T-cell (primary cell): Measurements from ENCODE around the gene CLEC16A. TPM values are rescaled to one million over a fixed set of nuclear protein-coding genes. Genes with fewer than 3 reads are reported as not detected.

Source experiments
- ATAC-seq, 4 experiments: fragments of 200-7000 bp in 3 of 4; fragments of 150-1000 bp in 1 of 4; cut with Tn5 transposase; replicated peaks in 1 of 4; 1 replicate in 3 of 4; 2 replicates in 1 of 4; pipeline ENCODE4 v1.10.0; 2021; ENCODE audit warnings: moderate library complexity in 3 of 4, mild to moderate bottlenecking in 2 of 4, moderate number of reproducible peaks in 1 of 4
- CTCF ChIA-PET, 2 donors: fragments of 300-600 bp; sonication (Branson Sonifier 250); formaldehyde crosslinking; loops; one replicate each; lab custom pipeline; 2022; ENCODE audit warnings: antibody characterized with exemption in 2 of 2; lab: Charles Lee
- POLR2A ChIA-PET, 2 donors: fragments of 300-600 bp; sonication (Branson Sonifier 250); formaldehyde crosslinking; loops; one replicate each; lab custom pipeline; 2022; ENCODE audit warnings: antibody characterized with exemption in 2 of 2; lab: Charles Lee
- DNase-seq, 35 experiments: peaks; one replicate each; pipeline versions ENCODE4 v3.0.0 to v3.0.0-alpha.2; 2013 to 2023
- H3K27ac ChIP-seq: one replicate; pipeline ENCODE4 v1.5.1; 2013; ENCODE audit warnings: low read length
- H3K27me3 ChIP-seq, 2 experiments: replicated peaks in 1 of 2; 1 replicate in 1 of 2; 2 replicates in 1 of 2; pipeline versions ENCODE4 v1.6.1 to v1.7.0; 2013; ENCODE audit warnings: low read length in 1 of 2, mixed read lengths in 1 of 2; ENCODE audit not compliant: control insufficient read depth in 2 of 2, insufficient read depth in 2 of 2; ENCODE audit errors: extremely low read depth in 1 of 2
- H3K36me3 ChIP-seq, 2 donors: 1 replicate in 1 of 2; 2 replicates in 1 of 2; pipeline versions ENCODE4 v1.6.1 to v1.7.0; 2013; ENCODE audit warnings: low read length in 1 of 2; ENCODE audit not compliant: control insufficient read depth in 2 of 2, insufficient read depth in 1 of 2; ENCODE audit errors: extremely low read depth in 1 of 2
- H3K4me1 ChIP-seq, 2 experiments: 1 replicate in 1 of 2; 2 replicates in 1 of 2; pipeline versions ENCODE4 v1.6.1 to v1.7.0; 2013; ENCODE audit warnings: low read length in 2 of 2, mixed read lengths in 1 of 2; ENCODE audit not compliant: insufficient read depth in 2 of 2, control insufficient read depth in 1 of 2; ENCODE audit errors: extremely low read depth in 1 of 2
- H3K4me3 ChIP-seq, 2 donors: 1 replicate in 1 of 2; 2 replicates in 1 of 2; pipeline versions ENCODE4 v1.5.1 to v1.7.0; 2013; ENCODE audit warnings: mild to moderate bottlenecking in 2 of 2, low read length in 1 of 2, moderate library complexity in 1 of 2; ENCODE audit not compliant: control insufficient read depth in 1 of 2; ENCODE audit errors: extremely low read depth in 1 of 2
- H3K9me3 ChIP-seq: 2 replicates; pipeline ENCODE4 v1.7.0; 2013
- H3K27ac Mint-ChIP-seq, 2 donors: one replicate each; pipeline ENCODE4 v1.8.0; 2020 to 2021; ENCODE audit warnings: mild to moderate bottlenecking in 2 of 2, mixed read lengths in 2 of 2
- H3K27me3 Mint-ChIP-seq, 2 donors: one replicate each; pipeline ENCODE4 v1.8.0; 2021 to 2022; ENCODE audit warnings: mixed read lengths in 2 of 2
- H3K36me3 Mint-ChIP-seq: one replicate; pipeline ENCODE4 v1.8.0; 2021; ENCODE audit warnings: mixed read lengths
- H3K4me1 Mint-ChIP-seq, 3 donors: one replicate each; pipeline ENCODE4 v1.8.0; 2020 to 2022; ENCODE audit warnings: mixed read lengths in 3 of 3, mild to moderate bottlenecking in 1 of 3
- H3K4me3 Mint-ChIP-seq, 3 donors: one replicate each; pipeline ENCODE4 v1.8.0; 2020 to 2022; ENCODE audit warnings: mild to moderate bottlenecking in 3 of 3, mixed read lengths in 3 of 3, moderate library complexity in 3 of 3
- H3K9me3 Mint-ChIP-seq, 3 donors: one replicate each; pipeline ENCODE4 v1.8.0; 2020 to 2022; ENCODE audit warnings: mixed read lengths in 3 of 3
- WGBS: methylation state at CpG from one replicate; pipeline ENCODE4 v1.1.5; 2013; ENCODE audit warnings: missing lambda C conversion rate; ENCODE audit not compliant: insufficient coverage; 5-methylcytosine and 5-hydroxymethylcytosine counted together
- total RNA-seq, 35 experiments: library from RNA in 6 of 35; stranded (reverse) in 6 of 35; fragments of 120-200 nt in 1 of 35; gene quantifications; one replicate each; pipeline versions ENCODE4 v1.2.1 to v1.2.4 and lab custom pipeline; 2013 to 2026

Gene CLEC16A
- total RNA-seq, 5 donors from 2014 or later (not counting 1 experiment from before 2014, with no cell fraction given) = 27.4 to 34.6 (median 28.7) TPM

DNA sequence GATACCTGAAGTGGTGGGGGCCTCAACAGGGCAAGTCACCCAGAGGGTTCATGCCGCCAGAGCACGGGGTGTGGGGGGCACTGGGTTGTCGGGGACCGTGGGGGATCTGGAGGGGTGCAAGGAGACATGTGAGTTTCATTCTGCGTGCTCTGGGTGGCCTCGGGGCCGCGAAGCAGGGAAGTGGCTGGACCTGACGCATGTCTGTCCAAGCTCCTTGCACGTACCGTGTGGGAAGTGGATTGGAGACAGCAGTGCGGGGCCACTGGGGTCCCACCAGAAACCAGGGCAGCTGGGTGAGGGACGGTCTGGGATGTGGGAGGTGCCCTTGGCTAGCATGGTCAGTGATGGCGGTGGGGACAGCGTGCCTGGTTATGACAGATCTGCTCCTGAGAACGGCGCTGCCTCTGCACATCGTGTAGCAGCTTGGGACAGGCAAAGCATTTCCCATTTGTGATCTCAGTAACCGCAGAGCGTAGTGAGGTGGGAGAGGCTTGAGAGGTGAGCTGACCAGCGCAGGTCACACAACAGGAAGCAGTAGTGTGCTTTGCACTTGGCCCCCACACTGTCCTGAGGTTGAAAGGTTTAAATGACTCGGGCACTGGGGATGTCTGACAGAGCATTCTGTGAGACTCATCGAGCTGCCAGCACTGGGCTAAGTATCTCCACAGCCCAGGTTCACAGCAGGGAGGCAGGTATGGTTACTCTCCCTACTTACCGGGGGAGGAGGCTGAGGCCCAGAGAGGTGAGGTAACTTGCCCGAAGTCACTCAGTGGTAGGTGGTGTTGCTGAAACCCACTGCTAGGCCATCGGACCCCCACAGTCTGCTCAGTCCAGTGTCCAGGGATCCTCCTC lies 197.3 kb downstream of the CLEC16A start:
- no peaks in the 10 kb centered on the region for H3K27me3 ChIP-seq
- H3K4me1 ChIP-seq = peaks cover 16 to 32% of the 10 kb centered on the region in 2 experiments
- no peak overlapping the region for H3K4me3 ChIP-seq
- H3K4me1 Mint-ChIP-seq = peaks cover 34 to 39% (median 38%) of the 10 kb centered on the region in 3 donors
- DNase-seq = no peak
- ChIA-PET POLR2A (interaction anchor here in 1 of 2 donors (0.6 kb wide), 1 partner anchor 8 kb away, joined by 3 read pairs; no protein-coding TSS in a partner anchor), CTCF (no interaction called here)
- H3K36me3 Mint-ChIP-seq = peaks cover 8% of the 10 kb centered on the region
- H3K27me3 Mint-ChIP-seq = no peaks in the 10 kb centered on the region
- no peak overlapping the region for H3K27ac ChIP-seq
- no peaks in the 10 kb centered on the region for H3K9me3 ChIP-seq
- H3K36me3 ChIP-seq = no peaks in the 10 kb centered on the region
- no peak overlapping the region for H3K4me3 Mint-ChIP-seq
- no peaks in the 10 kb centered on the region for H3K9me3 Mint-ChIP-seq
- H3K27ac Mint-ChIP-seq = no peak overlapping the region
- no peak for ATAC-seq
- 98% methylated on average over 20 of the region's 26 CpGs for WGBS

DNA sequence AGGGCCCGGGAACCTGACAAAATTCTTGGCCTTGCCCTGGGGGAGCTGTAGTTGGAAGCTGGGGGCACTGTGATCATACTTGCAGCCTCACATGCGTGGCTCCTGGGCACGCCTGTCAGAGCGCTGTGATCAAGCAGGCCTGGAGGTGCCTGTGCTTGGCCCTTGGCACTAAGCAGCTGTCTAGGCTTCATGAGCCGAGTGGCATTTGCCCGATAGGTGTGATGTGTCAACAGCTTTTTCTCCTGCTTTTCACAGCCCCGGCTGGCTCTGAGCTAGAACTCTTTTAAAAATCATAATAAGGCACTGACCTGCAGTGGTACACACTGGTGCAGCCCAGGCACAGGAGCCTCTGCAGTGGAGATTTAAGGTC lies 197.9 kb downstream of the CLEC16A start:
- Histone ChIP-seq H3K9me3 (no peaks in the 10 kb centered on the region), H3K27ac (no peak overlapping the region), H3K36me3 (no peaks in the 10 kb centered on the region), H3K27me3 (no peaks in the 10 kb centered on the region), H3K4me1 (peaks cover 16 to 32% of the 10 kb centered on the region in 2 experiments), H3K4me3 (no peak overlapping the region)
- no peaks in the 10 kb centered on the region for H3K27me3 Mint-ChIP-seq
- no peak for DNase-seq
- 97% methylated on average over 6 of the region's 7 CpGs for WGBS
- POLR2A ChIA-PET = interaction anchor here in 1 of 2 donors (0.6 kb wide), 1 partner anchor 8 kb away, joined by 3 read pairs; no protein-coding TSS in a partner anchor
- H3K4me3 Mint-ChIP-seq = no peak overlapping the region
- no peak overlapping the region for H3K27ac Mint-ChIP-seq
- H3K36me3 Mint-ChIP-seq = peaks cover 12% of the 10 kb centered on the region
- ATAC-seq = no peak
- H3K4me1 Mint-ChIP-seq = peaks cover 34 to 39% (median 38%) of the 10 kb centered on the region in 3 donors
- H3K9me3 Mint-ChIP-seq = no peaks in the 10 kb centered on the region
- CTCF ChIA-PET = no interaction called here

DNA sequence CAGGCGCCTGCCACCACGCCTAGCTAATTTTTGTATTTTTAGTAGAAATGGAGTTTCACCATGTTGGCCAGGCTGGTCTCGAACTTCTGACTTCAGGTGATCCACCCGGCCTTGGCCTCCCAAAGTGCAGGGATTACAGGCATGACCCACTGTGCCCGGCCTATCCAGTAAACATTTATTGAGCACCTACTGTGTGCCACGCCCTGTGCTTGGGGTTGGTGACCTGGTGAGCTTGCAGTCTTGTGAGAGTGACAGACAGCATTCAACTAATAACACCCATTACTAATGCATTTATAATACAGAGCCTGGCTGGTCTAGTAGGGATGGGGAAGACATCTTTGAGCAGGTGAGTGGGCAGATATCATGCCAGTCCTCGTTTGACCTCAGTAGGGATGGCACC lies 198.6 kb downstream of the CLEC16A start:
- WGBS = 86% methylated on average over 3 of the region's 7 CpGs
- Histone ChIP-seq H3K27ac (no peak overlapping the region), H3K36me3 (no peaks in the 10 kb centered on the region), H3K4me3 (no peak overlapping the region), H3K27me3 (no peaks in the 10 kb centered on the region), H3K4me1 (peaks cover 16 to 32% of the 10 kb centered on the region in 2 experiments), H3K9me3 (no peaks in the 10 kb centered on the region)
- ChIA-PET POLR2A (no interaction called here), CTCF (no interaction called here)
- no peak for ATAC-seq
- Mint-ChIP-seq H3K27ac (no peak overlapping the region), H3K4me1 (peaks cover 30 to 35% (median 33%) of the 10 kb centered on the region in 3 donors), H3K27me3 (no peaks in the 10 kb centered on the region), H3K36me3 (peaks cover 14% of the 10 kb centered on the region), H3K4me3 (no peak overlapping the region), H3K9me3 (no peaks in the 10 kb centered on the region)
- no peak for DNase-seq

DNA sequence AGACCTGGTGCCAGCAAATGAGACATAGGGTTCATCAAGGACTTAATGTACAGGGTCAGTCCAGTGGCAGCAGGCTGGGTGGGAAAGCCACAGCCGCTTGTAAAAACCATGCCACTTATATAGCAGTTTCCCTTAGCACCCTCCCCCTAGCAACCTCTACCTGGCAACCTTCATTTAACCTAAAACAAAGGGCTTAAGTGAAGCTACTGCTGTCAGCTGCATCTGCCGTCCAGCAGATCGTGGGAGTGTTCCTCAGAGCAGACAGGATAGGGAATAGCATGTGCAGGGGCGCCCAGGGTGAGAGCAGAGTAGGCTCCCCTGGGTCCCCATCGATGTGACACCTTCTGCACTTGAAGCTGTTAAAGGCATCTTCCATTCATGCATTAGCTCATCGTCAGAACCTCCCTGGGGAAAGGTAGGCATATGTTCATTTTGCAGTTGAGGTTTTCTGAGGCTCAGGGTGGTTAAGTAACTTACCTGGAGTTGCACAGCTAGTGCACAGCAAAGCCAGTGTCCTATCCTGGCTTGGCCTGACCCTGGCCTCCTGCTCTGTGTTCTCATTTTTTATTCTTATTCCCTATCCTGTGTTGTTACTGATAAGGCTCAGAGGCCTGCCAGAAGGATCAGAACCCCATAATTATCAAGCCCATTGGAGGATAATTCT lies 199.1 kb downstream of the CLEC16A start:
- no peaks in the 10 kb centered on the region for H3K9me3 Mint-ChIP-seq
- H3K4me1 Mint-ChIP-seq = peaks cover 24 to 29% (median 29%) of the 10 kb centered on the region in 3 donors
- H3K36me3 ChIP-seq = no peaks in the 10 kb centered on the region
- WGBS = 80% methylated on average over 1 of the region's 6 CpGs
- no peak overlapping the region for H3K4me3 ChIP-seq
- H3K36me3 Mint-ChIP-seq = peaks cover 15% of the 10 kb centered on the region
- no peaks in the 10 kb centered on the region for H3K27me3 ChIP-seq
- no peak overlapping the region for H3K27ac Mint-ChIP-seq
- ChIA-PET CTCF (interaction anchor here in 1 of 2 donors (0.6 to 0.7 kb wide), 2 partner anchors 131 to 629 kb away, joined by 4 read pairs; no protein-coding TSS in a partner anchor), POLR2A (no interaction called here)
- H3K27ac ChIP-seq = no peak overlapping the region
- ATAC-seq (no peak), DNase-seq (no peak)
- no peak overlapping the region for H3K4me3 Mint-ChIP-seq
- no peaks in the 10 kb centered on the region for H3K27me3 Mint-ChIP-seq
- H3K4me1 ChIP-seq = peaks cover 14 to 32% of the 10 kb centered on the region in 2 experiments
- H3K9me3 ChIP-seq = no peaks in the 10 kb centered on the region

DNA sequence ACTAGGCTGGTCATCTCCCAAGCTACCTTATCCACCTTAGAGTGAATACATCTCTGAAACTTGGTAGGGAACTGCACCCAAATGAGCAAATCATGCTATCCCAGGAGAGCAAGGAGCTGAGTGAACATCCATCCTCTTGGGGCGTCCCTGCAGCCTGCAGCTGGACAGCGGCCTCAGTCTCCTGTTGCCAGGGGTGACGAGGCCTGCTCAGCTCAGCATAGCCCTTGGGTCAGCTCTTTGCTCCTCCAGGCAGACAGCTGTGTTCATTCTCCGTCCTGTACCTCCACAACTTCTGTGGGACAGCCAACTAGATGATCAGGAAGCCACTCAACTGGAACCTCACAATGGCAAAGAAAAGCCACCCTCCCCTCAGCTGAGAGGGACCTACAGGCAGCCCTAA lies 199.8 kb downstream of the CLEC16A start:
- no peaks in the 10 kb centered on the region for H3K27me3 Mint-ChIP-seq
- no peak overlapping the region for H3K4me3 ChIP-seq
- peaks cover 12 to 26% of the 10 kb centered on the region in 2 experiments for H3K4me1 ChIP-seq
- no peaks in the 10 kb centered on the region for H3K9me3 ChIP-seq
- no peak overlapping the region for H3K27ac ChIP-seq
- peaks cover 20% of the 10 kb centered on the region for H3K36me3 Mint-ChIP-seq
- DNase-seq (no peak), ATAC-seq (no peak)
- no peaks in the 10 kb centered on the region for H3K36me3 ChIP-seq
- CTCF ChIA-PET = interaction anchor here in 1 of 2 donors (0.6 to 0.7 kb wide), 2 partner anchors 130 to 629 kb away, joined by 4 read pairs; no protein-coding TSS in a partner anchor
- H3K9me3 Mint-ChIP-seq = no peaks in the 10 kb centered on the region
- WGBS = 95% methylated on average over 3 of the region's 4 CpGs
- no peak overlapping the region for H3K27ac Mint-ChIP-seq
- H3K27me3 ChIP-seq = no peaks in the 10 kb centered on the region
- H3K4me3 Mint-ChIP-seq = no peak overlapping the region
- H3K4me1 Mint-ChIP-seq = peaks cover 18 to 27% (median 24%) of the 10 kb centered on the region in 3 donors
- POLR2A ChIA-PET = no interaction called here

DNA sequence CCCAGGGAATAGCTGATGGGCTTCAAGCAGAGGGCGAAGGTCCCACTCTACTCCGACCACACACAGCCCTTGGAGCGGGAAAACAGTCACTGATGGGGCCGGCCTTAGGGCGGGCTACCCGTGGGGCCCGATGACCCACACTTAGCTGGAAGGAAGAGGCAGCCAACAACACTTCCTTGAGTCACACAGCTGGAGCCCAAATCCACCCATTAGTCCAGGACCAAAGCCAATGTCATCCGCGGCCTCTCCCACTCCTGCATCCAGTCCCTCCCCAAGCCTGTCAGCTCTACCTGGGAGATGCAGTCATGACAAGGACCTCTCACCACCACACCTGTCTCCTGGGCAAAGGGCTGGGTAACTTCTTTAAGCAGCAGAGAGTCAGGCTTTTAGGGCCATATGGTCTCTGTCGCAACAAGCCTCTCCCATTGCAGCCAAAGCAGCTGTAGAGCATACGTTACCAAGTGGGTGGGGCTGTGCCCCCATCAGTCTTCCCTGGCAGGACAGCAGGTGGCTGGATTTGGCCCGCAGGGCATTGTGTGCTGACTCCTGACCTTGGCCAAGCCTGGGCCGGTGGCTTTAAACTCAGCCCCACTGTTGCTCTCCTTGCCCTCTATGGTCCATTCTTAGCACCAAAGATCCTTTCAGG lies 200.9 kb downstream of the CLEC16A start:
- Mint-ChIP-seq H3K36me3 (peaks cover 28% of the 10 kb centered on the region), H3K27me3 (no peaks in the 10 kb centered on the region), H3K4me3 (no peak overlapping the region), H3K9me3 (no peaks in the 10 kb centered on the region), H3K27ac (no peak overlapping the region), H3K4me1 (peaks cover 6 to 15% (median 13%) of the 10 kb centered on the region in 3 donors)
- Histone ChIP-seq H3K27me3 (no peaks in the 10 kb centered on the region), H3K27ac (no peak overlapping the region), H3K9me3 (no peaks in the 10 kb centered on the region), H3K4me1 (peaks cover 4 to 14% of the 10 kb centered on the region in 2 experiments), H3K4me3 (no peak overlapping the region), H3K36me3 (peaks cover 0 to 3% of the 10 kb centered on the region in 2 donors)
- DNase-seq (no peak), ATAC-seq (no peak)
- whole genome bisulfite sequencing = 99% methylated on average over 13 of the region's 13 CpGs
- POLR2A ChIA-PET = no interaction called here
- CTCF ChIA-PET = no interaction called here
